ENCODE data around the gene ZDHHC11.

GRCh38 chr5:854966-855743 lies 4.4 kb upstream of the ZDHHC11 start:
- TF ChIP-seq CTCF (IDR thresholded peaks at IDR 0.05) (no peak), POLR2AphosphoS5 (IDR thresholded peaks at IDR 0.05) (no peak), POLR2A (IDR thresholded peaks at IDR 0.05) (no peak)
